ENCODE data around the gene PCDH9.

PCDH9 gene

GRCh38 chr13:66714795-66715194 is 515.3 kb downstream of the PCDH9 start:
- DNase-seq: peak; percentile 1 to 3

GRCh38 chr13:66704110-66704509 is 526.0 kb downstream of the PCDH9 start:
- DNase-seq: no peak

GRCh38 chr13:66703597-66703996 is 526.5 kb downstream of the PCDH9 start:
- no peak for DNase-seq

GRCh38 chr13:66700117-66700601 is 530.0 kb downstream of the PCDH9 start:
- no peak for DNase-seq

GRCh38 chr13:66693656-66694055 is 536.5 kb downstream of the PCDH9 start:
- DNase-seq: peak in 1 of 2 experiments; percentile 2

GRCh38 chr13:66691149-66691548 is 539.0 kb downstream of the PCDH9 start:
- DNase-seq: no peak

GRCh38 chr13:66689628-66690027 is 540.5 kb downstream of the PCDH9 start:
- DNase-seq: peak in 1 of 2 experiments; percentile 32

GRCh38 chr13:66689037-66689619 is 541.0 kb downstream of the PCDH9 start:
- peak; percentile 0 to 25 for DNase-seq

- no peak for DNase-seq
These were observed 548.7 kb downstream of the PCDH9 start for GRCh38 chr13:66681403-66681802.

GRCh38 chr13:66680031-66680430 is 550.1 kb downstream of the PCDH9 start:
- DNase-seq: no peak

GRCh38 chr13:66675620-66676019 is 554.5 kb downstream of the PCDH9 start:
- DNase-seq: no peak

GRCh38 chr13:66673401-66673800 is 556.7 kb downstream of the PCDH9 start:
- DNase-seq: no peak

- no peak for DNase-seq
These were observed 564.1 kb downstream of the PCDH9 start for GRCh38 chr13:66665991-66666390.

GRCh38 chr13:66663711-66664110 is 566.4 kb downstream of the PCDH9 start:
- no peak for DNase-seq

GRCh38 chr13:66663206-66663605 is 566.9 kb downstream of the PCDH9 start:
- no peak for DNase-seq

- no peak for DNase-seq
These were observed 568.8 kb downstream of the PCDH9 start for GRCh38 chr13:66661336-66661735.

GRCh38 chr13:66660468-66660813 is 569.7 kb downstream of the PCDH9 start:
- no peak for DNase-seq

- no peak for DNase-seq
These were observed 570.3 kb downstream of the PCDH9 start for GRCh38 chr13:66659701-66660467.

- no peak for DNase-seq
These were observed 570.9 kb downstream of the PCDH9 start for GRCh38 chr13:66659286-66659685.

GRCh38 chr13:66657165-66657881 is 572.8 kb downstream of the PCDH9 start:
- DNase-seq: no peak

- no peak for DNase-seq
These were observed 574.2 kb downstream of the PCDH9 start for GRCh38 chr13:66655847-66656454.

- no peak for DNase-seq
These were observed 585.2 kb downstream of the PCDH9 start for GRCh38 chr13:66644855-66645460.

- no peak for DNase-seq
These were observed 589.9 kb downstream of the PCDH9 start for GRCh38 chr13:66640231-66640630.
